ENCODE results near the gene DYTN.
A peak's percentile ranks its signal among the peaks of the same experiment; 100 is the strongest.

Gene DYTN

GRCh38 chr2:206696910-206697309, 21.3 kb downstream of the DYTN start:
- DNase-seq: no peak

- peak; percentile 33 for DNase-seq
Observed at GRCh38 chr2:206693399-206694137, 24.6 kb downstream of the DYTN start.

- no peak for DNase-seq
Observed at GRCh38 chr2:206692971-206693370, 25.2 kb downstream of the DYTN start.

GRCh38 chr2:206688990-206689389, 29.2 kb downstream of the DYTN start:
- peak; percentile 16 for DNase-seq

- no peak for DNase-seq
Observed at GRCh38 chr2:206688453-206688852, 29.7 kb downstream of the DYTN start.

- DNase-seq: no peak
Observed at GRCh38 chr2:206683546-206683945, 34.6 kb downstream of the DYTN start.

GRCh38 chr2:206670531-206671319, 47.5 kb downstream of the DYTN start:
- no peak for DNase-seq

- DNase-seq: no peak
Observed at GRCh38 chr2:206665251-206665650, 52.9 kb downstream of the DYTN start.

- DNase-seq: no peak
Observed at GRCh38 chr2:206657087-206657486, 61.1 kb downstream of the DYTN start.

GRCh38 chr2:206647985-206648384, 70.2 kb downstream of the DYTN start:
- no peak for DNase-seq

GRCh38 chr2:206642075-206643025, 75.8 kb downstream of the DYTN start, which contains the start of gene FAM237A:
Gene FAM237A, plus strand, starts transcription at chr2:206642487. Its CDS starts 1,750 bp downstream, at chr2:206644237.
- no peak for DNase-seq

GRCh38 chr2:206641226-206641625, 77.0 kb downstream of the DYTN start:
- DNase-seq: no peak

- DNase-seq: no peak
Observed at GRCh38 chr2:206639636-206640035, 78.6 kb downstream of the DYTN start.

- no peak for DNase-seq
Observed at GRCh38 chr2:206635015-206635414, 83.2 kb downstream of the DYTN start.

GRCh38 chr2:206631340-206631739, 86.9 kb downstream of the DYTN start:
- no peak for DNase-seq

GRCh38 chr2:206627632-206628031, 90.6 kb downstream of the DYTN start:
- no peak for DNase-seq

GRCh38 chr2:206626108-206626507, 92.1 kb downstream of the DYTN start:
- no peak for DNase-seq

GRCh38 chr2:206619011-206619410, 99.2 kb downstream of the DYTN start:
- no peak for DNase-seq

- DNase-seq: no peak
Observed at GRCh38 chr2:206616151-206616550, 102.0 kb downstream of the DYTN start.

- no peak for DNase-seq
Observed at GRCh38 chr2:206615417-206616089, 102.6 kb downstream of the DYTN start.

- no peak for DNase-seq
Observed at GRCh38 chr2:206614811-206615210, 103.4 kb downstream of the DYTN start.

GRCh38 chr2:206611736-206612135, 106.5 kb downstream of the DYTN start:
- DNase-seq: no peak
